Subcutaneous abdominal adipose tissue (tissue), 5 donors: Measurements from ENCODE around the gene MAP2K5.

Experiments used
- H3K27ac ChIP-seq: one replicate; pipeline ENCODE4 v1.7.0; 2013; ENCODE audit warnings: low read depth, mild to moderate bottlenecking, inconsistent platforms, low read length, moderate library complexity
- H3K27me3 ChIP-seq, 5 donors: one replicate each; pipeline ENCODE4 v1.7.0; 2013; ENCODE audit warnings: low read length in 5 of 5, inconsistent platforms in 1 of 5; ENCODE audit not compliant: control insufficient read depth in 5 of 5, insufficient read depth in 4 of 5
- H3K36me3 ChIP-seq, 5 donors: one replicate each; pipeline ENCODE4 v1.7.0; 2013; ENCODE audit warnings: low read length in 5 of 5; ENCODE audit not compliant: control insufficient read depth in 5 of 5, insufficient read depth in 5 of 5
- H3K4me1 ChIP-seq, 5 donors: one replicate each; pipeline ENCODE4 v1.7.0; 2013; ENCODE audit warnings: low read length in 5 of 5, mild to moderate bottlenecking in 3 of 5, moderate library complexity in 1 of 5; ENCODE audit not compliant: control insufficient read depth in 5 of 5, insufficient read depth in 5 of 5
- H3K4me3 ChIP-seq, 5 donors: one replicate each; pipeline ENCODE4 v1.7.0; 2013; ENCODE audit warnings: low read length in 5 of 5, low read depth in 1 of 5
- H3K9ac ChIP-seq, 5 donors: one replicate each; pipeline ENCODE4 v1.7.0; 2013; ENCODE audit warnings: low read length in 5 of 5, mild to moderate bottlenecking in 4 of 5, moderate library complexity in 3 of 5
- H3K9me3 ChIP-seq, 5 donors: one replicate each; pipeline ENCODE4 v1.7.0; 2013; ENCODE audit warnings: low read length in 5 of 5; ENCODE audit not compliant: control insufficient read depth in 5 of 5
- donor health status: healthy.
- donor health status: healthy.
- donor health status: healthy.
- donor health status: healthy.
- donor health status: healthy.

The MAP2K5 gene

DNA sequence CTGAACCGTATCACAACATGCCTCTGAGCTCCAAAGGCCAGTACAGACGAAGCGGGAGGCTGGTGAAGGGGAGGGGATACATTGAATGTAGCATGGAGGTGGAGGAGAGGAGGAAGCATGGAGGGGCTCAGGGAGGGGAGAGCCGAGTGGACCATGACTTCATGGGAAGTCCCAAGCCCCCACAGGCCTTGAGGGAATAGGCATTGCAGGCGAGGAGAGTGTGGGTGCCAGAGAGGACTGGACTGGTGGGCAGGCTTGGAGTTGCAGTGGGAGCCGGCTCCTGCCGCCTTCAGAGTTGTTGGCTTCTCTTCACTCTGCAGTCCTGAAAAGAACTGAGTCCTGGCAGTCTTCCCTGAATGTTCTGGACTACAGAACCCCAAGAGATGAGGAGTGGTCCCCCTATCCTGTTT, 300.6 kb downstream of the MAP2K5 start:
- H3K4me1 ChIP-seq, result peaks cover 8 to 25% (median 24%) of the 10 kb centered on the region in 5 donors
- no peak overlapping the region for H3K4me3 ChIP-seq
- no peaks in the 10 kb centered on the region for H3K9me3 ChIP-seq
- H3K36me3 ChIP-seq, result no peaks in the 10 kb centered on the region
- H3K27me3 ChIP-seq, result no peaks in the 10 kb centered on the region
- H3K27ac ChIP-seq, result no peak overlapping the region
- H3K9ac ChIP-seq, result no peak overlapping the region

DNA sequence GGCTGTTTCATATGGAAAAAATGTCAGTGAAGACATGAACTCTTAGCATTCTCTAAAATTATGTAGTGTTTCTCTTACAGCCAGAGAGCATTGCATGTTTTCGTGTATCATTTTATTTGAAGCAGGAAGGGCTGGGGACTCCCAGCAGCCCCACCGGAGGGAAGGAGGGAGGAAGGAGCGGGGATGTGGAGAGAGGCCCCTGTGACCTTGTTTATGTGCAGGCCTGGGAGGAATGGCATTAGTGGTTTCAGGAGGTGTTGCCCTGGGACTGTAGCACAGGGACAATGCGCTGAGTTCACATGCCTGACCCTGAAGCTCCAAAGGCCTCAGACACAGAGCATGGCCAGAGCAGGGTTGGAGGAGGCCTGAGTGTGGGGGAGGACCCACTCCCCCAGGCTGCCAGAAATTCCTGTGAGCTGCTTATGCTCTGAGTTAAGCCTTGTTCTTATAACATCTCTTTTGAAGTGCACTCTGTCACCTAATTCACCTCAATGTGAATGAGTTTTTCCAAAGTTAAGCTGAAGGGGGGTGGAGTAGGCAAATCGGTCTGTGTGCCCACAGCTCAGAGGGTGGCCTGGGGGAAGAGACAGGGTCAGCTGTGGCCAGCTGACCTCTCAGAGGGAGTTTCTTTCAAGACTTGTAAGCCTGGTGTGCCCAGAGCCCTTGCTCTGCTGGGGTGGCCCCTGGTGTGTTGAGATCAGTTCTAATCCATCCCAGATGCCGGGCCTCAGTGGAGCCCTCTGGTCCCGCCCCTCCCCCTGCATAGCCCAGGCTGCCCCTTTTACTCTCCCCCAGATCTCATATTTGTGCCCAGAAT, 301.3 kb downstream of the MAP2K5 start:
- no peaks in the 10 kb centered on the region for H3K9me3 ChIP-seq
- no peak overlapping the region for H3K27ac ChIP-seq
- no peaks in the 10 kb centered on the region for H3K27me3 ChIP-seq
- no peaks in the 10 kb centered on the region for H3K36me3 ChIP-seq
- no peak overlapping the region for H3K4me3 ChIP-seq
- H3K9ac ChIP-seq, result no peak overlapping the region
- peaks cover 8 to 19% (median 19%) of the 10 kb centered on the region in 5 donors for H3K4me1 ChIP-seq

- H3K27ac ChIP-seq, result no peak overlapping the region
- no peak overlapping the region for H3K4me3 ChIP-seq
- H3K9me3 ChIP-seq, result no peaks in the 10 kb centered on the region
- H3K36me3 ChIP-seq, result no peaks in the 10 kb centered on the region
- H3K9ac ChIP-seq, result no peak overlapping the region
- no peaks in the 10 kb centered on the region for H3K27me3 ChIP-seq
- peaks cover 4 to 7% (median 6%) of the 10 kb centered on the region in 5 donors for H3K4me1 ChIP-seq
Observed at GRCh38 chr15:67845974-67846373, 303.5 kb downstream of the MAP2K5 start.

DNA sequence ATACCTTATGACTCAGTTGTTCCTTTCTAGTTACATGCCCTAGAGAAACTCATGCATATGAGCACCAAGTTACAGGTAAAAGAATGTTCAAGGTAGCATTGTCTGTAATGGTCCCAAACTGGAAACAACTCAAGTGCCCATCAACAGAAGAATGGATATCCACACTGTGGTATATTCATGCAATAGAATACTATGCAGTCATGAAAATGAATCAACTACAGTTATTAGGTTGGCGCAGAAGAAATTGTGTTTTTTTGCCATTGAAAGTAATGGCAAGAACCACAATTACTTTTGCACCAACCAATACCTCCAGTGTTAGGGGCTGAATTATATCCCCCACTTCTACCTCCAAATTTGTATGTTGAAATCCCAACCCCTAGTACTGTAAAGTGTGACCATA, 307.0 kb downstream of the MAP2K5 start:
- no peaks in the 10 kb centered on the region for H3K27me3 ChIP-seq
- H3K9ac ChIP-seq, result no peak overlapping the region
- no peaks in the 10 kb centered on the region for H3K9me3 ChIP-seq
- no peaks in the 10 kb centered on the region for H3K4me1 ChIP-seq
- no peaks in the 10 kb centered on the region for H3K36me3 ChIP-seq
- no peak overlapping the region for H3K27ac ChIP-seq
- no peak overlapping the region for H3K4me3 ChIP-seq

- H3K36me3 ChIP-seq, result no peaks in the 10 kb centered on the region
- no peaks in the 10 kb centered on the region for H3K4me1 ChIP-seq
- no peaks in the 10 kb centered on the region for H3K27me3 ChIP-seq
- no peaks in the 10 kb centered on the region for H3K9me3 ChIP-seq
- no peak overlapping the region for H3K27ac ChIP-seq
- no peak overlapping the region for H3K9ac ChIP-seq
- no peak overlapping the region for H3K4me3 ChIP-seq
Observed at GRCh38 chr15:67850336-67850735, 307.8 kb downstream of the MAP2K5 start.

DNA sequence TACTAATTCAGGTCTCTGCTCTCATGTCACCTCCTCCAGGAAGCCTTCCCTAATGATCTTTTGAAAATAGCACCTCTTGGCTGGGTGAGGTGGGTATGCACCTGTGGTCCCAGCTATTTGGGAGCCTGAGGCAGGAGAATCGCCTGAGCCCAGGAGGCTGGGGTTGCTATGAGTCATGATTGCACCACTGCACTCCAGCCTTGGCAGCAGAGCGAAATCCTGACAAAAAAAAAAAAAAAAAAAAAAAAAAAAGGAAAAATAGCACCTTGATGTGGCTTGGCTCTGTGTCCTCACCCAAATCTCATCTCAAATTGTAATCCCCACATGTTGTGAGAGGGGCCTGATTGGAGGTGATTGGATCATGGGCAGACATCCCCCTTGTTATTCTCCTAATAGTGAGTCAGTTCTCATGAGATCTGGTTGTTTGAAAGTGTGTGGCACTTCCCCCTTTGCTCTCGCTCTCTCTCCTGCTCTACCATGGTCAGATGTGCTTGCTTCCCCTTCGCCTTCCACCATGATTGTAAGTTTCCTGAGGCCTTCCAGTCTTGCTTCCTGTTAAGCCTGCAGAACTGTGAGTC, 308.6 kb downstream of the MAP2K5 start:
- H3K4me3 ChIP-seq, result no peak overlapping the region
- H3K9me3 ChIP-seq, result no peaks in the 10 kb centered on the region
- no peaks in the 10 kb centered on the region for H3K27me3 ChIP-seq
- H3K4me1 ChIP-seq, result no peaks in the 10 kb centered on the region
- no peaks in the 10 kb centered on the region for H3K36me3 ChIP-seq
- no peak overlapping the region for H3K27ac ChIP-seq
- no peak overlapping the region for H3K9ac ChIP-seq

GRCh38 chr15:67852418-67852817, 309.9 kb downstream of the MAP2K5 start:
- no peaks in the 10 kb centered on the region for H3K36me3 ChIP-seq
- no peak overlapping the region for H3K4me3 ChIP-seq
- H3K27me3 ChIP-seq, result no peaks in the 10 kb centered on the region
- H3K4me1 ChIP-seq, result no peaks in the 10 kb centered on the region
- H3K27ac ChIP-seq, result no peak overlapping the region
- no peak overlapping the region for H3K9ac ChIP-seq
- H3K9me3 ChIP-seq, result no peaks in the 10 kb centered on the region

- Histone ChIP-seq H3K9ac (no peak overlapping the region), H3K36me3 (no peaks in the 10 kb centered on the region), H3K27me3 (no peaks in the 10 kb centered on the region), H3K4me3 (no peak overlapping the region), H3K9me3 (no peaks in the 10 kb centered on the region), H3K4me1 (no peaks in the 10 kb centered on the region), H3K27ac (no peak overlapping the region)
Observed at GRCh38 chr15:67853454-67853853, 311.0 kb downstream of the MAP2K5 start.

GRCh38 chr15:67854358-67854757, 311.9 kb downstream of the MAP2K5 start:
- H3K27ac ChIP-seq, result no peak overlapping the region
- no peaks in the 10 kb centered on the region for H3K36me3 ChIP-seq
- no peak overlapping the region for H3K9ac ChIP-seq
- H3K27me3 ChIP-seq, result no peaks in the 10 kb centered on the region
- H3K4me1 ChIP-seq, result no peaks in the 10 kb centered on the region
- H3K4me3 ChIP-seq, result no peak overlapping the region
- H3K9me3 ChIP-seq, result no peaks in the 10 kb centered on the region

DNA sequence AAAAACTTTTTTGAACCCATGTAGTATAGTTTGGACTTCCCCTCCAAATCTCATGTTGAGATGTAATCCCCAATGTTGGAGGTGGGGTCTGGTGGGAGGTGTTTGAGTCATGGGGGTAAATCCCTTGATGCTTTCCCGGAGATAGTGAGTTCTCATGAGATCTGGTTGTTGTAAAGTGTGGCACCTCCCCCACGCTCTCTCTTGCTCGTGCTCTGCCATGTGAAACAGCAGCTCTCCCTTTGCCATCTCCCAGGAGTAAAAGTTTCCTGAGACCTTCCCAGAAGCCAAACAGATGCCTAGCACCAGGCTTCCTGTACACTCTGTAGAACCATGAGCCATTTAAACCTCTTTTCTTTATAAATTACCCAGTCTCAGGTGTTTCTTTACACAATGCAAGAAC, 313.3 kb downstream of the MAP2K5 start:
- Histone ChIP-seq H3K27ac (no peak overlapping the region), H3K36me3 (no peaks in the 10 kb centered on the region), H3K9me3 (no peaks in the 10 kb centered on the region)

More for the DNA sequence above, 313.3 kb downstream of the MAP2K5 start:
- no peaks in the 10 kb centered on the region for H3K4me1 ChIP-seq
- no peak overlapping the region for H3K4me3 ChIP-seq
- no peak overlapping the region for H3K9ac ChIP-seq
- peaks cover 0 to 2% (median 0%) of the 10 kb centered on the region in 5 donors for H3K27me3 ChIP-seq
